ENCODE data around the gene PDE9A. TPM values are rescaled to one million over a fixed set of nuclear protein-coding genes. Genes with fewer than 3 reads are reported as not detected.
"Not testable (repeated sequence)": the region's sequence is repeated elsewhere in the genome, so short reads cannot be mapped to it uniquely, and the experiment has no call there.

Gene PDE9A
- total RNA-seq, 1 donor from 2014 or later = 3.9 TPM

DNA sequence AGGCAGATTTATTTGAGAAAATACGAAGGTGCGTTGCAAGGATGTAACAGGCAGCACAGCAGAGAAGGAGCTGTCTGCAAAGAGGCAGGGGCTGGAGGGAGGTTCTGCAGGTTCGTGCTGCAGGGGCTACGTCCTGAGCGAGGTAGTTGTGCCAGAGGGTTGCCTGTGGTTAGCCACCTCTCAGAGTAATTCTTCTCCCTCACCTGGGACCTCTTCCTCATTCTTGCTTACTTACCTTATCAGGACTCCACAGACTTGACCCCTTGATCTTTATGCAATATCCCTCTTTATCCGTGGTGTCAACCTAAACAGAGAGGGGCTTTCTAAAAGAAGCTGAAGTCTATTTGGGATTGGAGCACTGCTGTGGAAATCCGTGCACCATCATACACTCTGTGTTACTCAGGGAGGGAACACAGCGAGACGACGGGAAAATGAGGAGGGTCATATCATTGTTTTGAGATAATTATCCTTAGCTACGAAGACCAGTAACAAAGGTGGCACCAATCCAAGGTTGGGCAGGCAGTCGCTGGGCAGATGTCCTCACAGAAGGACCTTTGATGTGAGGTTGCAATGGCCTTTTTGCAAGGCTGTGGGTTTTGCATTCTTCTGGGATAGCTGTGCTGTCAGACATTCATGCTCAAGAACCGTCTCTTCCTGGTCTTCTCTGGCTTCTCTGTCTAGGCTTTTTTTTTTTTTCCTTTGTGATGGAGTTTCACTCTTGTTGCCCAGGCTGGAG is 143.1 kb downstream of the PDE9A start:
- Histone ChIP-seq H3K36me3 (ENCODE audit: control insufficient read depth, insufficient read depth, low read length) (no peaks in the 10 kb centered on the region), H3K27me3 (ENCODE audit: control insufficient read depth, insufficient read depth, low read length) (peaks cover 2% of the 10 kb centered on the region), H3K4me3 (ENCODE audit: low read depth, low read length) (no peak overlapping the region)
- TF ChIP-seq, protein P1, sequence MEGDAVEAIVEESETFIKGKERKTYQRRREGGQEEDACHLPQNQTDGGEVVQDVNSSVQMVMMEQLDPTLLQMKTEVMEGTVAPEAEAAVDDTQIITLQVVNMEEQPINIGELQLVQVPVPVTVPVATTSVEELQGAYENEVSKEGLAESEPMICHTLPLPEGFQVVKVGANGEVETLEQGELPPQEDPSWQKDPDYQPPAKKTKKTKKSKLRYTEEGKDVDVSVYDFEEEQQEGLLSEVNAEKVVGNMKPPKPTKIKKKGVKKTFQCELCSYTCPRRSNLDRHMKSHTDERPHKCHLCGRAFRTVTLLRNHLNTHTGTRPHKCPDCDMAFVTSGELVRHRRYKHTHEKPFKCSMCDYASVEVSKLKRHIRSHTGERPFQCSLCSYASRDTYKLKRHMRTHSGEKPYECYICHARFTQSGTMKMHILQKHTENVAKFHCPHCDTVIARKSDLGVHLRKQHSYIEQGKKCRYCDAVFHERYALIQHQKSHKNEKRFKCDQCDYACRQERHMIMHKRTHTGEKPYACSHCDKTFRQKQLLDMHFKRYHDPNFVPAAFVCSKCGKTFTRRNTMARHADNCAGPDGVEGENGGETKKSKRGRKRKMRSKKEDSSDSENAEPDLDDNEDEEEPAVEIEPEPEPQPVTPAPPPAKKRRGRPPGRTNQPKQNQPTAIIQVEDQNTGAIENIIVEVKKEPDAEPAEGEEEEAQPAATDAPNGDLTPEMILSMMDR (IDR thresholded peaks at IDR 0.05; ENCODE audit: insufficient read depth, low read length, poor library complexity, severe bottlenecking) = no peak
- DNase-seq (ENCODE audit: low read depth) = no peak

DNA sequence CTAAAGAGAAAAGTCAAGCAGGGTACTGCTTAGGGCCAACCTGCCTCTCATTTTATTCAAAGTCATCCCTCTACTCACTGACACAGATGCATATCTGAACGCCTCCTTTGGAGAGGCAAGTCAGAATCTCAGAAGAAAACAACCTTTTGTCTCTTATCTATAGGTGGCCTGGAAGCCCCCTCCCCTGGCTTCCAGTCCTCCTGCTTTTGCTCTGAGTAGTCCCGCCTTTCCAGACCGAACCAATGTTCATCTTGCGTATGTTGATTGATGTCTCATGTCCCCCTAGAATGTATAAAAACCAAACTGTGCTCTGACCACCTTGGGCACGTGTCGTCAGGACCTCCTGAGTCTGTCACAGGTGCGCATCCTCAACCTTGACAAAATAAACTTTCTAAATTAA is 144.1 kb downstream of the PDE9A start:
- no peak for DNase-seq (ENCODE audit: low read depth)
- Histone ChIP-seq H3K4me3 (ENCODE audit: low read depth, low read length) (no peak overlapping the region), H3K36me3 (ENCODE audit: control insufficient read depth, insufficient read depth, low read length) (no peaks in the 10 kb centered on the region), H3K27me3 (ENCODE audit: control insufficient read depth, insufficient read depth, low read length) (no peaks in the 10 kb centered on the region)
- TF ChIP-seq, protein P1 (IDR thresholded peaks at IDR 0.05; ENCODE audit: insufficient read depth, low read length, poor library complexity, severe bottlenecking) = no peak

DNA sequence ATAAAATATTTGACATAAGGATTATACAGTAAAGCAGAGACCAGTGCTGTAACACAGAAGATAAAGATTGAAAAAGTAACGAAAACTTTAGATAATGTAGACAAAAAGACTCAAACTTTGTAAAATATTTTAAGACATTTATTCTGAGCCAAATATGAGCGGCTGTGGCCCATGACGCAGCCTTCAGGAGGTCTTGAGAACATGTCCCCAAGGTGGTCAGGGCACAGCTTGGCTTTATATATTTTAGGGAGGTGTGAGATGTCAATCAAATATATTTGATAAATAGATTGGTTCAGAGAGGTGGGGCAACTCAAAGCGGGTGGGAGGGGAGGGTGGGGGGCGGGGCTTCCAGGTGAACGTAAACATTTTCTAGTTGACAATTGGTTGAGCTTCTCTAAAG is 144.7 kb downstream of the PDE9A start:
- Histone ChIP-seq H3K36me3 (ENCODE audit: control insufficient read depth, insufficient read depth, low read length) (no peaks in the 10 kb centered on the region), H3K27me3 (ENCODE audit: control insufficient read depth, insufficient read depth, low read length) (no peaks in the 10 kb centered on the region), H3K4me3 (ENCODE audit: low read depth, low read length) (no peak overlapping the region)
- TF ChIP-seq, protein P1 (IDR thresholded peaks at IDR 0.05; ENCODE audit: insufficient read depth, low read length, poor library complexity, severe bottlenecking) = no peak
- DNase-seq (ENCODE audit: low read depth) = no peak

DNA sequence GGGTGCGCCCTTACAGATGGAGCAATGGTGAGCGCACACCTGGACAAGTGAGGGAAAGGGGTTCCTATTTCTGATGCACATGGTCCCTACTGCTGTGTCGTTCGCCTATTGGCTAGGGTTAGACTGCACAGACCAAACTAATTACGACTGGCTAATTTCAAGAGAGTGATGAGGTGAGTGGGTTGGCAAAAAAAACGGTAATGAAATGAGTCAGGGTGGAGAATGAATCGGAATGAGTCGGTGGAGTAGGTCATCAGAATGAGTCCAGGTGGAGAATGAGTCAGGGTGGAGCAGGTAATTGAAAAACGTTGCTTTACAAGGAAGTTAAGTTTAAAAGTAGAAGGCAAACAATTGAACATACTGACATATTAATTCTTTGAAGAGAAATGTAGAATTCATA is 146.1 kb downstream of the PDE9A start:
- no peak overlapping the region for H3K4me3 ChIP-seq (ENCODE audit: low read depth, low read length)
- H3K27me3 ChIP-seq (ENCODE audit: control insufficient read depth, insufficient read depth, low read length) = no peaks in the 10 kb centered on the region
- H3K36me3 ChIP-seq (ENCODE audit: control insufficient read depth, insufficient read depth, low read length) = no peaks in the 10 kb centered on the region
- no peak for DNase-seq (ENCODE audit: low read depth)
- TF ChIP-seq, protein P1 (IDR thresholded peaks at IDR 0.05; ENCODE audit: insufficient read depth, low read length, poor library complexity, severe bottlenecking) = no peak

DNA sequence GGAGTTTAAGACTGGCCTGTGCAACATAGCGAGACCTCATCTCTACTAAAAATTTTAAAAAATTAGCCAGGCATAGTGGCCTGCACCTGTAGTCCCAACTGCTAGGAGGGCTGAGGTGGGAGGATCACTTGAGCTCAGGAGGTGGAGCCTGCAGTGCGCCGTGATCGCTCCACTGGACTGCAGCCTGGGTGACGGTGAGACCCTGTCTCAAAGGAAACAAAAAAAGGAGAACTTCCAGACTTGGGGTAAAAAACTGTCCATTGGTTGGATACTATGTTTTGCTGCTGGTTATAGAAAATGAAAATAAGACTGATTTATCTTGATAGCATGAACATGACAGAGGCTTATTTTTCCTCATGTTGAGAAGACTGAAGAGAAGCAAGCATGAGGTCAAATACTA is 146.5 kb downstream of the PDE9A start:
- no peaks in the 10 kb centered on the region for H3K27me3 ChIP-seq (ENCODE audit: control insufficient read depth, insufficient read depth, low read length)
- H3K36me3 ChIP-seq (ENCODE audit: control insufficient read depth, insufficient read depth, low read length) = no peaks in the 10 kb centered on the region
- no peak for DNase-seq (ENCODE audit: low read depth)

DNA sequence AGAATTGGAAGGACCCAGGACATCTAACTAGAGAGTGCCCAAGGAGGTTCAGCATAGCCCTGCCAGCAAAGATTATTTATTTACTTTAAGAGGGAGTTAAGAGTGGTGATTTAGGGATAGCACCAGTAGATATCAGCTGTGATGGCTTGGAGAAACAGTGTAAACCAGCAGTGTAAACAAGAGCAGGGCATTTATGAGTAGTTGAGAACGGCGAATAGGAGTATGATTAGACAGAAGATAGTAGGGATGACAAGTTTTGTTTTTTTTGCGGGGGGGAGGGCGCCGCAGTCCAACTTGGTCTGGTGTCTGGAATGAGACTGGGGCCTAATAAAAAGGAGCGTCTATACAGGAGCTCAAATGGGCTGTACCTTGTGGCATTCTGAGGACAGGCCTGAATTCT is 148.2 kb downstream of the PDE9A start:
- DNase-seq (ENCODE audit: low read depth); H3K27me3 ChIP-seq (ENCODE audit: control insufficient read depth, insufficient read depth, low read length); H3K4me3 ChIP-seq (ENCODE audit: low read depth, low read length); H3K36me3 ChIP-seq (ENCODE audit: control insufficient read depth, insufficient read depth, low read length): not testable (repeated sequence)

More for the DNA sequence above, 146.5 kb downstream of the PDE9A start:
- no peak overlapping the region for H3K4me3 ChIP-seq (ENCODE audit: low read depth, low read length)
- TF ChIP-seq, protein P1 (IDR thresholded peaks at IDR 0.05; ENCODE audit: insufficient read depth, low read length, poor library complexity, severe bottlenecking) = no peak

All from kidney epithelial cell (primary cell).